DOHH2 (cell line): ENCODE data around the gene RMND5A.

Experiments used
- H3F3A ChIP-seq: fragments of 200-600 bp; sonication (generic), shearing (Covaris generic); 2 replicates; pipeline ENCODE4 v1.6.0; 2016; ENCODE audit warnings: antibody characterized with exemption, mild to moderate bottlenecking; ENCODE audit not compliant: control insufficient read depth, insufficient read depth
- H3K27ac ChIP-seq: fragments of 200-600 bp; sonication (generic); 2 replicates; pipeline ENCODE4 v1.5.1; 2014; ENCODE audit warnings: low read depth, mild to moderate bottlenecking, low read length, moderate library complexity
- H3K27me3 ChIP-seq: fragments of 200-600 bp; sonication (generic); 2 replicates; pipeline ENCODE4 v1.6.1; 2014; ENCODE audit warnings: mild to moderate bottlenecking, low read length, mixed read lengths; ENCODE audit not compliant: control insufficient read depth
- H3K36me3 ChIP-seq: fragments of 200-600 bp; sonication (generic); 2 replicates; pipeline ENCODE4 v1.6.1; 2014; ENCODE audit warnings: mild to moderate bottlenecking, low read length, moderate library complexity, mixed read lengths; ENCODE audit not compliant: control insufficient read depth
- H3K4me1 ChIP-seq: fragments of 200-600 bp; sonication (generic); 2 replicates; pipeline ENCODE4 v1.6.1; 2014; ENCODE audit warnings: mild to moderate bottlenecking, low read length, mixed read lengths; ENCODE audit not compliant: control insufficient read depth
- H3K4me2 ChIP-seq: fragments of 200-600 bp; sonication (generic); 2 replicates; pipeline ENCODE4 v1.6.0; 2014; ENCODE audit warnings: mild to moderate bottlenecking, low read length, moderate library complexity
- H3K4me3 ChIP-seq: fragments of 200-600 bp; sonication (generic); 2 replicates; pipeline ENCODE4 v1.5.1; 2014; ENCODE audit warnings: mild to moderate bottlenecking, low read length, mixed read lengths
- H3K79me2 ChIP-seq: fragments of 200-600 bp; sonication (generic); 2 replicates; pipeline ENCODE4 v1.6.1; 2014; ENCODE audit warnings: mild to moderate bottlenecking, low read length, mixed read lengths; ENCODE audit not compliant: control insufficient read depth
- H3K9me2 ChIP-seq: fragments of 200-600 bp; sonication (generic); replicated peaks from 2 replicates; pipeline ENCODE4 v1.6.1; 2014; ENCODE audit warnings: mild to moderate bottlenecking, low read length, mixed read lengths; ENCODE audit not compliant: control insufficient read depth
- H3K9me3 ChIP-seq: fragments of 200-600 bp; sonication (generic); 2 replicates; pipeline ENCODE4 v1.6.1; 2014; ENCODE audit warnings: antibody characterized with exemption, low read length, mixed read lengths; ENCODE audit not compliant: control insufficient read depth, insufficient read depth
- H4K20me1 ChIP-seq: fragments of 200-600 bp; sonication (generic); 2 replicates; pipeline ENCODE4 v1.6.0; 2014; ENCODE audit warnings: low read depth, mild to moderate bottlenecking, antibody characterized with exemption, low read length, moderate library complexity; ENCODE audit not compliant: control insufficient read depth, insufficient read depth
- EZH2phosphoT487 ChIP-seq: fragments of 200-600 bp; sonication (generic); IDR thresholded peaks from 2 replicates; pipeline ENCODE4 v1.6.1; 2017; ENCODE audit warnings: borderline replicate concordance, mild to moderate bottlenecking, antibody characterized with exemption, low read length, moderate library complexity, mixed read lengths
- TF ChIP-seq, protein P1 (sequence below): fragments of 200-600 bp; sonication (generic); IDR thresholded peaks from one replicate; pipeline ENCODE4 v1.5.1; 2014; ENCODE audit warnings: antibody characterized with exemption, mild to moderate bottlenecking, low read depth, low read length; ENCODE audit not compliant: poor library complexity, severe bottlenecking

RMND5A gene

DNA sequence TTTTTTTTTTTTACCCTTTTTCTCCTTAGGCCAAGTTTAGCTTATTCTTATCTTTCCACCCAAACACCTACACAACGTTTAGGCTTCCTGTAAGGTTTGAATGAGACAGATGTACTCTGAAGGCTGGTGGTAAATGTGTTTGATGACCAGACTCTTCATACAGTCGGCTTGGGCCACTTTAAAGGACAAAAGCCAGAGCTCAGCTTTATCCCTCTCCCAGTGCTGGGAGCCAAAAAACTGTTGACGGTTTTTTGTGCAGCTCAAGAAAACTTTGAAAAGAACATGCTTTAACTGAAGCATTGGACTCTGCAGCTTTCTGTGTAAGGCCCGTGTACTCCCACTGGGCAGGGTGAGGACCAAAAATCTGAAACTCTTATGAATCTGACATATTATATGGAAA is 55.2 kb downstream of the RMND5A start:
- Histone ChIP-seq H3K79me2 (no peaks in the 10 kb centered on the region), H3F3A (no peaks in the 10 kb centered on the region), H3K9me2 (no peaks in the 10 kb centered on the region), H3K27ac (no peak overlapping the region), H3K27me3 (no peaks in the 10 kb centered on the region), H3K9me3 (no peaks in the 10 kb centered on the region), H3K4me2 (no peak overlapping the region), H3K4me3 (no peak overlapping the region), H3K4me1 (no peaks in the 10 kb centered on the region), H3K36me3 (peaks cover 50% of the 10 kb centered on the region), H4K20me1 (no peaks in the 10 kb centered on the region)
- no peak for TF ChIP-seq EZH2phosphoT487
- TF ChIP-seq, protein P1, sequence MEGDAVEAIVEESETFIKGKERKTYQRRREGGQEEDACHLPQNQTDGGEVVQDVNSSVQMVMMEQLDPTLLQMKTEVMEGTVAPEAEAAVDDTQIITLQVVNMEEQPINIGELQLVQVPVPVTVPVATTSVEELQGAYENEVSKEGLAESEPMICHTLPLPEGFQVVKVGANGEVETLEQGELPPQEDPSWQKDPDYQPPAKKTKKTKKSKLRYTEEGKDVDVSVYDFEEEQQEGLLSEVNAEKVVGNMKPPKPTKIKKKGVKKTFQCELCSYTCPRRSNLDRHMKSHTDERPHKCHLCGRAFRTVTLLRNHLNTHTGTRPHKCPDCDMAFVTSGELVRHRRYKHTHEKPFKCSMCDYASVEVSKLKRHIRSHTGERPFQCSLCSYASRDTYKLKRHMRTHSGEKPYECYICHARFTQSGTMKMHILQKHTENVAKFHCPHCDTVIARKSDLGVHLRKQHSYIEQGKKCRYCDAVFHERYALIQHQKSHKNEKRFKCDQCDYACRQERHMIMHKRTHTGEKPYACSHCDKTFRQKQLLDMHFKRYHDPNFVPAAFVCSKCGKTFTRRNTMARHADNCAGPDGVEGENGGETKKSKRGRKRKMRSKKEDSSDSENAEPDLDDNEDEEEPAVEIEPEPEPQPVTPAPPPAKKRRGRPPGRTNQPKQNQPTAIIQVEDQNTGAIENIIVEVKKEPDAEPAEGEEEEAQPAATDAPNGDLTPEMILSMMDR: no peak

GRCh38 chr2:86776532-86776931 is 56.4 kb downstream of the RMND5A start:
- H3K4me1 ChIP-seq: no peaks in the 10 kb centered on the region; the same call in 1 of the 2 replicates
- TF ChIP-seq EZH2phosphoT487: no peak
- TF ChIP-seq, protein P1: no peak
- no peak overlapping the region for H3K4me2 ChIP-seq
- H4K20me1 ChIP-seq: no peaks in the 10 kb centered on the region
- H3K9me2 ChIP-seq: no peaks in the 10 kb centered on the region
- H3K4me3 ChIP-seq: no peak overlapping the region
- H3K27me3 ChIP-seq: no peaks in the 10 kb centered on the region
- no peaks in the 10 kb centered on the region for H3K9me3 ChIP-seq
- H3F3A ChIP-seq: no peaks in the 10 kb centered on the region
- H3K36me3 ChIP-seq: peaks cover 38% of the 10 kb centered on the region
- no peak overlapping the region for H3K27ac ChIP-seq
- no peaks in the 10 kb centered on the region for H3K79me2 ChIP-seq

DNA sequence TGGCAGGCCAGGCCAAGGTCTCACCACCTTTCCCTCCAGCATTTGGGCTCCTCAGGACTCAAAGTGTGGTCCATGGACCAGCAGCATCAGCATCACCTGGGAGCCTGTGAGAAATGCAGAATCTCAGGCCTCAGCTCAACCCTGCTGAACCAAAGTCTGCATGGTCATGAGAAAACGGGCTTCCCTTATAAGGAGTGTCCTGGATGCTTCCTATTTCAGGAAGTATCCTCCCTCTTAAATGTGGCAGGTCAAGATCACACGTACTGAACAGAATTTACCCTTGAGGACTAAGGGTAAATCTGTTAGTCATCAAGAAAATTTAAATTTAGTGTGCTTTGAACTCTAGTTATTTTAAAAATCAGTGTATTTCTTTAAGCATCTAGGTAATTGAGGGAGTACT is 58.9 kb downstream of the RMND5A start:
- Histone ChIP-seq H3K4me2 (no peak overlapping the region), H3K79me2 (no peaks in the 10 kb centered on the region), H3K9me2 (no peaks in the 10 kb centered on the region), H3K9me3 (no peaks in the 10 kb centered on the region), H3K4me3 (no peak overlapping the region), H3K27ac (no peak overlapping the region), H3K27me3 (peaks cover 3% of the 10 kb centered on the region; the same call in 1 of the 2 replicates), H3K4me1 (no peaks in the 10 kb centered on the region; the same call in 1 of the 2 replicates), H3K36me3 (peaks cover 16% of the 10 kb centered on the region), H4K20me1 (no peaks in the 10 kb centered on the region), H3F3A (no peaks in the 10 kb centered on the region)
- no peak for TF ChIP-seq EZH2phosphoT487
- TF ChIP-seq, protein P1: no peak

DNA sequence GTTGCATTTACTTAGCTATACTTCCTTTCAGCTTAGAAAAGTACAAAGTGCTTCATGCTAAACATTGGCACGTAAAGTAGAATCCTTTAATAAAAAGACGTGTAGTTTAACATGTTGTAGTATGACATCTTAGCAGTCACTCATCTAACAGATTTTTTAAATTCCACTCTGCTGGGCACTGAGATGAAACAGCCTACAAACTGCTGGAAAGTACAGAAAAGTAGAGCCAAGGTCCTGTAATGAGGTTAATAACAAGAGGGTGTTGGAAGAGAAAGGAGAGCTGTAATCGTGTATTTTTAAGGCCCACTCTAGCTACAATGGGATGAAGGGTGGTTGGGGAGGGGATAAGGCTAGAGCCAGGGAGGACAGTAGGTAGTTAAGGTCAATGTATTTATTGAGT is 59.9 kb downstream of the RMND5A start:
- no peaks in the 10 kb centered on the region for H3K9me3 ChIP-seq
- no peak overlapping the region for H3K4me2 ChIP-seq
- H3K4me1 ChIP-seq: no peaks in the 10 kb centered on the region; the same call in 1 of the 2 replicates
- no peaks in the 10 kb centered on the region for H3F3A ChIP-seq
- no peaks in the 10 kb centered on the region for H3K9me2 ChIP-seq
- peaks cover 6% of the 10 kb centered on the region for H3K36me3 ChIP-seq
- H3K27ac ChIP-seq: no peak overlapping the region
- H4K20me1 ChIP-seq: no peaks in the 10 kb centered on the region
- no peak for TF ChIP-seq EZH2phosphoT487
- TF ChIP-seq, protein P1: no peak
- H3K27me3 ChIP-seq: peaks cover 3% of the 10 kb centered on the region; the same call in 1 of the 2 replicates
- H3K79me2 ChIP-seq: no peaks in the 10 kb centered on the region
- H3K4me3 ChIP-seq: no peak overlapping the region
